Fibroblast of the aortic adventitia (primary cell): ENCODE data around the gene MYO18B. TPM values are rescaled to one million over a fixed set of nuclear protein-coding genes. Genes with fewer than 3 reads are reported as not detected.

Source experiments
- DNase-seq: peaks from one replicate; pipeline ENCODE4 v3.0.0-alpha.2; 2010; ENCODE audit warnings: low read depth
- H3K4me3 ChIP-seq: 2 replicates; pipeline ENCODE4 v1.5.1; 2011; ENCODE audit warnings: low read depth, mild to moderate bottlenecking, control low read depth, low read length, moderate library complexity
- total RNA-seq: library from RNA; depleted of rRNA; stranded (reverse); fragments of >200 nt; gene quantifications from 2 replicates; pipeline ENCODE4 v1.2.3, GENCODE V29; 2012; ENCODE audit warnings: low replicate concordance
- TF ChIP-seq, protein P1 (sequence below): IDR thresholded peaks from 2 replicates; pipeline ENCODE4 v1.5.1; 2011; ENCODE audit warnings: mild to moderate bottlenecking, low read length, control low read depth, inconsistent platforms; ENCODE audit not compliant: insufficient read depth

The MYO18B gene
- total RNA-seq, 1 donor = not detected

DNA sequence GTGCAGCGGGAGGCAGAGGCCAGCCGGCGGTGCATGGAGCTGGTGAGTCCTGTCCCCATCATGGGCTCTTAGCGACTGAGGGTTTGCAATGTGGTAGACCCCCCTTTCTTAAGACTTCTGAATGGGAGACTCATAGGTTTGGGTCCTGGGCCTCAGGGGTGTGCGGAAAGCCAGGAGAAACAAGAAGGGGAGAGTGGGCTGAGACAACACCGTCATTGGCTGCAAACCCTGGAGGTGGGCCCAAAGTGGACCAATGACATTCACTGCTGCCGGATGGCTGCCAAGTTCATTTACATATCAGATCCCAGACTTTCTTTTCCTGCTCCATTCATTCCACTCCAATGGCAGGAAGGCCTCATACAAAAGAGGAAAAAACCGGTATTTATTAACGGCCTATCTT, 213.3 kb downstream of the MYO18B start:
- TF ChIP-seq, protein P1, sequence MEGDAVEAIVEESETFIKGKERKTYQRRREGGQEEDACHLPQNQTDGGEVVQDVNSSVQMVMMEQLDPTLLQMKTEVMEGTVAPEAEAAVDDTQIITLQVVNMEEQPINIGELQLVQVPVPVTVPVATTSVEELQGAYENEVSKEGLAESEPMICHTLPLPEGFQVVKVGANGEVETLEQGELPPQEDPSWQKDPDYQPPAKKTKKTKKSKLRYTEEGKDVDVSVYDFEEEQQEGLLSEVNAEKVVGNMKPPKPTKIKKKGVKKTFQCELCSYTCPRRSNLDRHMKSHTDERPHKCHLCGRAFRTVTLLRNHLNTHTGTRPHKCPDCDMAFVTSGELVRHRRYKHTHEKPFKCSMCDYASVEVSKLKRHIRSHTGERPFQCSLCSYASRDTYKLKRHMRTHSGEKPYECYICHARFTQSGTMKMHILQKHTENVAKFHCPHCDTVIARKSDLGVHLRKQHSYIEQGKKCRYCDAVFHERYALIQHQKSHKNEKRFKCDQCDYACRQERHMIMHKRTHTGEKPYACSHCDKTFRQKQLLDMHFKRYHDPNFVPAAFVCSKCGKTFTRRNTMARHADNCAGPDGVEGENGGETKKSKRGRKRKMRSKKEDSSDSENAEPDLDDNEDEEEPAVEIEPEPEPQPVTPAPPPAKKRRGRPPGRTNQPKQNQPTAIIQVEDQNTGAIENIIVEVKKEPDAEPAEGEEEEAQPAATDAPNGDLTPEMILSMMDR = no peak
- no peak for DNase-seq

DNA sequence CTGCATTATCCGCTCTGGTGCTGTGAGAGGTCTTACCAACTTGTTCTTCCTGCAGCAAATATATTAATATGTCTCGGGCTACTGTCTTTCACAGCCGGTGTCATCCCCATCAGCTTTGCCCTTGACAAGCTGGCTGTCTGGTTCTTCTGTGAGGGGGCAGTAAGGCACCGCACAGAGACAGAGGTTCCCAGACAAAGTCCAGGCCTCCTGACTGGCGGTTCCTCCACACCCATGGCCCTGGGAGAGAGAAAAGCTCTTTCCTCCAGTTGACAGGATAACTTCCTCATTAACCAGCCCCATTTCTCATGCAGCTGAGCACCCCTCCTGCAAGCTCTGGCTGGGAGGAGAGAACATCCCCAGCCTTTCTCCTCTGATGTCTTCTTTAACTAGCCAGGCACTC, 214.8 kb downstream of the MYO18B start:
- no peak overlapping the region for H3K4me3 ChIP-seq
- TF ChIP-seq, protein P1 = no peak
- no peak for DNase-seq

More for the DNA sequence above, 213.3 kb downstream of the MYO18B start:
- H3K4me3 ChIP-seq = no peak overlapping the region

DNA sequence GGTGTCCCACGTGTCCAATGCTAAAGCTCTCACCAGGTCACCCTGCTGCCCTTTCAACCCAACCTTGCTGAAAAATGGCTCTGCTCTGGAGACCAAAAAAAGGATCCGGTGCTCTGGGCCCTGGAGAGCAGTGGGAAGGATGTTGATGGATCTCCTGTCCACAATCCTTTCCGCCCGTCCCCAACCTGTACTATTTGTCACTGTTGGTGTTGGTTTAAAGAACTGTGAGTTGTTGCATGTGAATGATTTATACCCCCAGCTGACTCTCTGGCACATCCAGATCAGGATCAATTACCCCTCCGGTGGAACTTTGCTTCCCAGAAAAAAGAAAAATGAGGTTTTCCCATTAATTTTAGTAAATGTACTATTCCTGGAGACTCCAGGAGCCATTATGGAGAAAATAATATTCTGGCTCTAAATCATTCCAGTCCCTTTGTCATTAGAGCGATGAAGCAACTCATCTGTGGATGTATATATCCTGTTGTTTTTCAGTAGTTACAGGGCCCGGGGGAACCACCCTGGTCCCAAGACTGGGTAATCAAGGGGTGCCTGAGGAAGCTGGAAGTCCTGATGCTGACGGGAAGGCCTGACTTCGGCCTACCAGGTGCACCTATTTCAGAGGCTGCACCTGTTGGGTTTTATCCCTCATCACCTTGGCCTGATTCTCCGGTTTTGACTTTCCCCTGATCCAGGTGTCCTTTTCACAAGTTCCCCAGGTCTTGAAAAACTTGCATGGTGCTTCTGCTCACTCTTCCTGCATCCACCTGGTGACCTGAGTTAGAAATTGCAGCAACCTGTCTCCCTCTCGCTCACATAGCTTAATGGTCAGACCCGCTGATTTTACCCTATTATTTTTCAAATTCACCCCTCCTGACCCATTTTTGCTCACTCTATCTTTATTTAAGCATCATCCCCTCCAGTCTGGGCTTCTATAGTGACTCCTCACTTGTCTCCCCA, 218.1 kb downstream of the MYO18B start:
- no peak for DNase-seq
- TF ChIP-seq, protein P1 = no peak
- H3K4me3 ChIP-seq = no peak overlapping the region

DNA sequence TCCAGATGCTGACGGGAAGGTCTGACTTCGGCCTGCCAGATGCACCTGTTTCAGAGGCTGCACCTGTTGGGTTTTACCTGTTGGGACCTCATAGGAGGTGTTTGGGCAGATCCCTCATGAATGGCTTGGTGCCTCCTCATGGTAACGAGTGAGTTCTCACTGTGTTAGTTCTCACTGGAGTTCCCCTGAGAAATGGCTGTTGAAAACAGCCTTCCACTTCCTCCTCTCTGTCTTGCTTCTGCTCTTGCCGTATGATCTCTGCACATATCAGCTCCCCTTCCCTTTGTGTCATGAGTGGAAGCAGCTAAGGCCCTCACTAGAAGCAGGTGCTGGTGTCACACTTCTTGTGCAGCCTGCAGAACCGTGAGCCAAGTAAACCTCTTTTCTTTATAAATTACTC, 219.7 kb downstream of the MYO18B start:
- no peak overlapping the region for H3K4me3 ChIP-seq
- TF ChIP-seq, protein P1 = no peak
- no peak for DNase-seq

DNA sequence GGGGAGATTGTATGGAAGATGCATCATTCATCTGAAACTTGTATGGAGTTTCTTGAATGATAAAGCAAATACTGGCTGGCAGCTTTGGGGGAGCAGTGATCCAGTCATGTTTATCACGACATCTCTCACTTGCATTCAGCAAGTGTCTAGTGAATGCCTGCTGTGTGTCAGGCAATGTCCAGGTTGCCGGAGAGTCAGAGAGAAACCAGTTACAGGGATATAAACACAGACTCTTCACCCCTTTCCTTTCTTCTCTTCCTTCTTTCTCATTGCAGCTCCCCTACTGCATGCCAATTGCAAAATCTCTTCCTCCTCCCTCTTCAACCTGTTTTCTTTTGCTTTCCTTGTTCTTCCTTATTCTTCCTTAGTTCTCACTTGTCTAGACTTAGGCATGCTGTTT, 220.7 kb downstream of the MYO18B start:
- H3K4me3 ChIP-seq = no peak overlapping the region
- no peak for DNase-seq
- TF ChIP-seq, protein P1 = no peak

DNA sequence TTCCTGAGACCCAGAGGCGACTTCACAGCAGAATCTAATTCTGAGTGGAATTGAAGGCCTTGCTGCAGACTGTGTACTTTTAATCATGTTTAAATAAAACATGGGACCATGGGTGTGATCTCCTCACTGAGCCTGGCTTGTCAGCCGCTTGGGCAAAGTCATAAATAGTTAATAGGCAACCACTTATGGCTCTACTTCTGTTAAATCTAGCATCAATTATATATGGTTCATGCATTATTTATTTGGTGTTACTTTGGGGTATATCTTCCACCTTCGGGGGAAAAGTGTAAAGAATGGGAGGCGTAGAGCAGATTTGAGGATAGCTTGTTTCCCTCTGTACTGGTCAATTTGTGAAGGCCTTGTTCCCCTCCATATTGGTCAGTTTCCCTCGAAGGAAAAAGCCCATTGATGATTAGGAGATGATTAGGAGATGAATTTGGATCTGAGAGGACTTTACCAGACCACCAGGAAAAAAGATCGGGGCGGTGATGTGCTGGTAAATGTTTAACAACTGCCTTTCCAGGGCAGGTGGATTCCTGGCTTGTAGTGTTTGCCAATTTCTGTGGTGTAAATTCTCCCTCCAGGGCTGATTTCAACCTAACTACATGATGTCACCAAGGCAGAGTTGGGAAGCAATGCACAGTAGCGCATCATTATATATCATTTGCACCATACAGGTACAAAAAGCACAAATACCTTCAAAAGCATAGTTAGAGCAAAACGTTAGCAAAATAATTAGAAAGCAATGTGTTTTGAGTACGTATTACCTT, 223.2 kb downstream of the MYO18B start:
- no peak overlapping the region for H3K4me3 ChIP-seq
- no peak for DNase-seq
- TF ChIP-seq, protein P1 = no peak
